Mesenchymal stem cell (in vitro differentiated cells and primary cell): ENCODE measurements around the gene FBXL7.

Source experiments
- DNase-seq: peaks from one replicate; pipeline ENCODE4 v3.0.0-alpha.2; 2013
- H2AFZ ChIP-seq: one replicate; pipeline ENCODE4 v1.6.1; 2013; ENCODE audit warnings: low read depth, mild to moderate bottlenecking, control low read depth, inconsistent platforms, low read length, moderate library complexity
- H2AK5ac ChIP-seq: 2 replicates; pipeline ENCODE4 v1.6.1; 2013; ENCODE audit warnings: low read length, moderate library complexity, mild to moderate bottlenecking, inconsistent platforms; ENCODE audit not compliant: severe bottlenecking
- H2BK120ac ChIP-seq: one replicate; pipeline ENCODE4 v1.6.1; 2013; ENCODE audit warnings: low read depth, mild to moderate bottlenecking, inconsistent platforms, low read length, moderate library complexity
- H2BK12ac ChIP-seq, 2 experiments: one replicate each; pipeline ENCODE4 v1.6.1; 2013; ENCODE audit warnings: inconsistent platforms in 2 of 2, low read length in 2 of 2, mild to moderate bottlenecking in 2 of 2, moderate library complexity in 2 of 2, control low read depth in 1 of 2
- H2BK15ac ChIP-seq: one replicate; pipeline ENCODE4 v1.6.1; 2013; ENCODE audit warnings: mild to moderate bottlenecking, low read depth, inconsistent platforms; ENCODE audit not compliant: poor library complexity, severe bottlenecking
- H2BK5ac ChIP-seq: 2 replicates; pipeline ENCODE4 v1.6.1; 2013; ENCODE audit warnings: low read depth, mild to moderate bottlenecking, low read length, control low read depth, inconsistent platforms; ENCODE audit not compliant: poor library complexity, severe bottlenecking
- H3K14ac ChIP-seq, 2 experiments: one replicate each; pipeline ENCODE4 v1.6.1; 2013; ENCODE audit warnings: inconsistent platforms in 2 of 2, low read length in 2 of 2, control low read depth in 1 of 2, mild to moderate bottlenecking in 1 of 2, moderate library complexity in 1 of 2
- H3K18ac ChIP-seq, 2 experiments: one replicate each; pipeline ENCODE4 v1.6.1; 2013; ENCODE audit warnings: inconsistent platforms in 2 of 2, low read length in 2 of 2, control low read depth in 1 of 2, low read depth in 1 of 2, mild to moderate bottlenecking in 1 of 2
- H3K23ac ChIP-seq, 2 experiments: one replicate each; pipeline ENCODE4 v1.6.1; 2013; ENCODE audit warnings: inconsistent platforms in 2 of 2, low read length in 2 of 2, mild to moderate bottlenecking in 2 of 2, moderate library complexity in 2 of 2, control low read depth in 1 of 2
- H3K27ac ChIP-seq: 2 replicates; pipeline ENCODE4 v1.5.1; 2013; ENCODE audit warnings: mild to moderate bottlenecking, moderate library complexity, low read length, control low read depth, inconsistent platforms; ENCODE audit not compliant: poor library complexity, severe bottlenecking
- H3K27me3 ChIP-seq, 2 experiments: 2 replicates each; pipeline versions ENCODE4 v1.6.1 to v1.7.0; 2013; ENCODE audit warnings: low read length in 2 of 2, mild to moderate bottlenecking in 2 of 2, moderate library complexity in 2 of 2, control low read depth in 1 of 2, inconsistent platforms in 1 of 2; ENCODE audit not compliant: control insufficient read depth in 1 of 2, insufficient read depth in 1 of 2
- H3K36me3 ChIP-seq, 2 experiments: 2 replicates each; pipeline versions ENCODE4 v1.6.1 to v1.7.0; 2013; ENCODE audit warnings: low read length in 2 of 2, control low read depth in 1 of 2, inconsistent platforms in 1 of 2, low read depth in 1 of 2, mild to moderate bottlenecking in 1 of 2; ENCODE audit not compliant: insufficient read depth in 2 of 2, control insufficient read depth in 1 of 2
- H3K4ac ChIP-seq, 2 experiments: one replicate each; pipeline ENCODE4 v1.6.1; 2013; ENCODE audit warnings: inconsistent platforms in 2 of 2, low read length in 2 of 2, mild to moderate bottlenecking in 2 of 2, moderate library complexity in 2 of 2, control low read depth in 1 of 2, low read depth in 1 of 2
- H3K4me1 ChIP-seq: 2 replicates; pipeline ENCODE4 v1.6.1; 2013; ENCODE audit warnings: low read depth, low read length, control low read depth; ENCODE audit not compliant: control insufficient read depth, insufficient read depth
- H3K4me2 ChIP-seq: 2 replicates; pipeline ENCODE4 v1.6.1; 2013; ENCODE audit warnings: low read length, mild to moderate bottlenecking, inconsistent platforms; ENCODE audit not compliant: poor library complexity, severe bottlenecking
- H3K4me3 ChIP-seq, 2 experiments: 2 replicates each; pipeline versions ENCODE4 v1.5.1 to v1.7.0; 2013; ENCODE audit warnings: low read length in 2 of 2, mild to moderate bottlenecking in 2 of 2, control low read depth in 1 of 2, low read depth in 1 of 2; ENCODE audit not compliant: insufficient read depth in 1 of 2
- H3K79me1 ChIP-seq: replicated peaks from 2 replicates; pipeline ENCODE4 v1.6.1; 2013; ENCODE audit warnings: mild to moderate bottlenecking, control low read depth, low read length, inconsistent platforms; ENCODE audit not compliant: poor library complexity, severe bottlenecking
- H3K9ac ChIP-seq: 2 replicates; pipeline ENCODE4 v1.7.0; 2013; ENCODE audit warnings: mild to moderate bottlenecking, low read length, moderate library complexity
- H3K9me3 ChIP-seq: 2 replicates; pipeline ENCODE4 v1.7.0; 2013; ENCODE audit warnings: mild to moderate bottlenecking, low read length; ENCODE audit not compliant: control insufficient read depth
- H4K8ac ChIP-seq: one replicate; pipeline ENCODE4 v1.6.1; 2013; ENCODE audit warnings: inconsistent platforms, mild to moderate bottlenecking, low read length, moderate library complexity
- H4K91ac ChIP-seq: one replicate; pipeline ENCODE4 v1.6.1; 2013; ENCODE audit warnings: mild to moderate bottlenecking, low read length, inconsistent platforms
- WGBS: methylation state at CpG from one replicate; pipeline ENCODE4 v1.1.7; 2013; ENCODE audit warnings: mixed read lengths; 5-methylcytosine and 5-hydroxymethylcytosine counted together

FBXL7 gene

DNA sequence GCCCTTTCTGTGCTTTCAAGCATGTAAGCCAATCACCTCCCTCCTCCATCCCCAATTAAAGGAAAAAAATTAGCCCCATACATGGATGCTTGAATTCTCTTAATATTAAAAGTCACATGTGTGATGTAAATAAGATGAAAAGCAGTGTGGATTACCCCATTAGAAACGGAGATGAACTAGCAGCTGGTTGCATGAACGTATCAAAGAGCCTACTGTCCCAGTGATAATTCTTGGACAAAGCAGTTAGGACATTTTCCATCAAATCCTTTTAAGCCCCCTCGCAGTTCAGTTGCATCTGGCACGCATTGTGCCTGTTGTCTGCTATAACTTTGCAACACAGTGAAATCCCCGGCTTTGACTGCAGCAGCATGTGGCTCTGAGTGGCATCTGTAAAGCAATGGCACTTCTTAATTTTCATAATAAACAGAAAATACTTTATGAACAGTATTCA, 285.6 kb downstream of the FBXL7 start:
- Histone ChIP-seq H3K14ac (no peak overlapping the region), H2AK5ac (no peak overlapping the region), H2AFZ (no peak overlapping the region), H3K18ac (no peak overlapping the region), H3K4me3 (no peak overlapping the region), H3K9me3 (no peaks in the 10 kb centered on the region), H3K4me1 (peaks cover 6% of the 10 kb centered on the region), H2BK15ac (no peak overlapping the region), H3K4ac (no peak overlapping the region), H4K91ac (no peak overlapping the region), H3K9ac (no peak overlapping the region), H2BK12ac (no peak overlapping the region), H3K27me3 (no peaks in the 10 kb centered on the region), H3K4me2 (no peak overlapping the region), H2BK5ac (no peak overlapping the region), H2BK120ac (no peak overlapping the region), H3K27ac (no peak overlapping the region), H4K8ac (no peak overlapping the region), H3K36me3 (no peaks in the 10 kb centered on the region), H3K23ac (no peak overlapping the region), H3K79me1 (peaks cover 44% of the 10 kb centered on the region)
- no peak for DNase-seq
- 95% methylated on average over 4 of the region's 5 CpGs for WGBS

DNA sequence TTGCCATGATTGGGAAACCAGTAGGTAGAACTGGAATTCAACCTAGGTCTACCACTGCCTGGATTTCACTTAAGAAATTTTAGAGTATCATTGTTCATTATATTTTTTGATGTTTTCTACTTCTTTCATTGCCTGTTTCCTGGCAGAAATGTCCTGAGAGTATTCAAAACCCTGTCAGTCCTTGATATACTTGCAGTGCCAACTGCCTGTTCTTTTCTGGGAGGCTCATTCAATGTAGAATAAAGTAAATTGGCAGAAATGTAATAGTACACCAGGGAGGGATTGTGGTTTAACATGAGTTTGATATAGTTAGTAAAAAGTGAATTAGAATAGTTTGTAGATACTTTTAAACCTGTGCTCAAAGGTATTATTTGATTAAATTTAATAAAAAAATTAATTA, 286.3 kb downstream of the FBXL7 start:
- Histone ChIP-seq H3K23ac (no peak overlapping the region), H2BK12ac (no peak overlapping the region), H3K4me2 (no peak overlapping the region), H3K27me3 (no peaks in the 10 kb centered on the region), H2BK15ac (no peak overlapping the region), H2BK5ac (no peak overlapping the region), H3K9ac (no peak overlapping the region), H2BK120ac (no peak overlapping the region), H4K91ac (no peak overlapping the region), H3K4ac (no peak overlapping the region), H3K18ac (no peak overlapping the region), H4K8ac (no peak overlapping the region), H3K9me3 (no peaks in the 10 kb centered on the region), H3K14ac (no peak overlapping the region), H3K27ac (no peak overlapping the region), H3K4me1 (peaks cover 8% of the 10 kb centered on the region), H3K36me3 (no peaks in the 10 kb centered on the region), H3K79me1 (peaks cover 41% of the 10 kb centered on the region), H3K4me3 (no peak overlapping the region), H2AK5ac (no peak overlapping the region), H2AFZ (no peak overlapping the region)
- DNase-seq: no peak

- Histone ChIP-seq H3K14ac (no peak overlapping the region), H2BK15ac (no peak overlapping the region), H3K4me3 (no peak overlapping the region), H2AK5ac (no peak overlapping the region), H3K27ac (no peak overlapping the region), H2BK120ac (no peak overlapping the region), H3K18ac (no peak overlapping the region), H2AFZ (no peak overlapping the region), H2BK5ac (no peak overlapping the region), H4K8ac (no peak overlapping the region), H3K9me3 (no peaks in the 10 kb centered on the region), H3K36me3 (no peaks in the 10 kb centered on the region), H3K79me1 (peaks cover 44% of the 10 kb centered on the region), H3K9ac (no peak overlapping the region), H3K23ac (no peak overlapping the region), H3K4me1 (peaks cover 8% of the 10 kb centered on the region), H3K4ac (no peak overlapping the region), H2BK12ac (no peak overlapping the region), H3K27me3 (no peaks in the 10 kb centered on the region), H4K91ac (no peak overlapping the region), H3K4me2 (no peak overlapping the region)
- no peak for DNase-seq
- WGBS: 95% methylated on average over 5 of the region's 5 CpGs
These were observed 286.9 kb downstream of the FBXL7 start for GRCh38 chr5:15786884-15787283.

DNA sequence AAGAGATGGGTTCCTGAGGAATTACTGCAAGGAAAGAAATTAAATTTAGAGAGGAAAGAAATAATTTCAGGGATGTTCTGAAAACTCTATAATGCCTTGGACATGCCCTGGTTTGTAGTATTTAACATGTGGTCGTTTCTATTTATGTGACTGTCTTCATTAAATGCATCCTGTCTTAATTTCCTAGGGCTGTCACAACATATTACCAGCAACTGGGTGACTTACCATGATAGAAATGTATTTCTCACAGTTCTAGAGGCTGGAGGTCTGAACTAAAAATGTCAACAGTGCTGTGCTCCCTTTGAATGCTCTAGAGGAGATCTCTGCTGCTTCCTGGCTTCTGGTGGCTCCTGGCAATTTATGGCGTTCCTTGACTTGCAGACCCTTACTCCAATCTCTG, 287.7 kb downstream of the FBXL7 start:
- Histone ChIP-seq H3K79me1 (peaks cover 44% of the 10 kb centered on the region), H4K8ac (no peak overlapping the region), H2AFZ (no peak overlapping the region), H3K9ac (no peak overlapping the region), H3K36me3 (no peaks in the 10 kb centered on the region), H3K9me3 (no peaks in the 10 kb centered on the region), H3K18ac (no peak overlapping the region), H3K14ac (no peak overlapping the region), H3K27ac (no peak overlapping the region), H3K4me2 (no peak overlapping the region), H2AK5ac (no peak overlapping the region), H3K4me1 (peaks cover 8% of the 10 kb centered on the region), H2BK120ac (no peak overlapping the region), H3K27me3 (no peaks in the 10 kb centered on the region), H4K91ac (no peak overlapping the region), H3K23ac (no peak overlapping the region), H2BK5ac (no peak overlapping the region), H2BK15ac (no peak overlapping the region), H3K4ac (no peak overlapping the region), H3K4me3 (no peak overlapping the region), H2BK12ac (no peak overlapping the region)
- no peak for DNase-seq
- 80% methylated on average over 1 of the region's 2 CpGs for WGBS
